ENCODE results near the gene SLC13A3.

Gene SLC13A3

GRCh38 chr20:46651091-46651962 lies at the start of gene SLC13A3:
TSS of gene SLC13A3 (minus strand) at chr20:46651459. CDS start at chr20:46651421, 38 bp downstream.
- H3K27ac ChIP-seq (ENCODE audit: low read length): no peak within 1 kb of the TSS
- peak within 1 kb of the TSS; percentile 55; the same call in 1 of the 2 replicates for H3K9ac ChIP-seq (ENCODE audit: low read depth, low read length)
- no peaks in the 10 kb centered on the region for H3K9me3 ChIP-seq (ENCODE audit: insufficient read depth, low read depth, low read length)
- H3K4me3 ChIP-seq (ENCODE audit: low read length): peak within 1 kb of the TSS; percentile 56
- no peaks in the 10 kb centered on the region for H3K36me3 ChIP-seq (ENCODE audit: insufficient read depth, low read depth, low read length)
- 0 out of 2 replicates have a peak, but pooled peaks cover 6% of the 10 kb centered on the region for H3K4me1 ChIP-seq (ENCODE audit: insufficient read depth, low read length)
- H3K27me3 ChIP-seq (ENCODE audit: insufficient read depth, low read length): peaks cover 49% of the 10 kb centered on the region

- H3K9me3 ChIP-seq (ENCODE audit: insufficient read depth, low read depth, low read length): peaks cover under 1% of the 10 kb centered on the region; the same call in 1 of the 2 replicates
- no peak overlapping the region; the same call in 1 of the 2 replicates for H3K9ac ChIP-seq (ENCODE audit: low read depth, low read length)
- no peaks in the 10 kb centered on the region for H3K27me3 ChIP-seq (ENCODE audit: insufficient read depth, low read length)
- H3K27ac ChIP-seq (ENCODE audit: low read length): no peak overlapping the region
- H3K4me1 ChIP-seq (ENCODE audit: insufficient read depth, low read length): peaks cover 12% of the 10 kb centered on the region; the same call in 1 of the 2 replicates
- H3K4me3 ChIP-seq (ENCODE audit: low read length): no peak overlapping the region
- H3K36me3 ChIP-seq (ENCODE audit: insufficient read depth, low read depth, low read length): no peaks in the 10 kb centered on the region
These were observed 49.8 kb upstream of the SLC13A3 start for GRCh38 chr20:46701057-46701456.

GRCh38 chr20:46700481-46700880 lies 49.2 kb upstream of the SLC13A3 start:
- Histone ChIP-seq H3K36me3 (ENCODE audit: insufficient read depth, low read depth, low read length) (no peaks in the 10 kb centered on the region), H3K4me3 (ENCODE audit: low read length) (no peak overlapping the region), H3K27ac (ENCODE audit: low read length) (no peak overlapping the region), H3K9me3 (ENCODE audit: insufficient read depth, low read depth, low read length) (no peaks in the 10 kb centered on the region), H3K27me3 (ENCODE audit: insufficient read depth, low read length) (no peaks in the 10 kb centered on the region), H3K4me1 (ENCODE audit: insufficient read depth, low read length) (peaks cover 12% of the 10 kb centered on the region; the same call in 1 of the 2 replicates), H3K9ac (ENCODE audit: low read depth, low read length) (no peak overlapping the region)

DNA sequence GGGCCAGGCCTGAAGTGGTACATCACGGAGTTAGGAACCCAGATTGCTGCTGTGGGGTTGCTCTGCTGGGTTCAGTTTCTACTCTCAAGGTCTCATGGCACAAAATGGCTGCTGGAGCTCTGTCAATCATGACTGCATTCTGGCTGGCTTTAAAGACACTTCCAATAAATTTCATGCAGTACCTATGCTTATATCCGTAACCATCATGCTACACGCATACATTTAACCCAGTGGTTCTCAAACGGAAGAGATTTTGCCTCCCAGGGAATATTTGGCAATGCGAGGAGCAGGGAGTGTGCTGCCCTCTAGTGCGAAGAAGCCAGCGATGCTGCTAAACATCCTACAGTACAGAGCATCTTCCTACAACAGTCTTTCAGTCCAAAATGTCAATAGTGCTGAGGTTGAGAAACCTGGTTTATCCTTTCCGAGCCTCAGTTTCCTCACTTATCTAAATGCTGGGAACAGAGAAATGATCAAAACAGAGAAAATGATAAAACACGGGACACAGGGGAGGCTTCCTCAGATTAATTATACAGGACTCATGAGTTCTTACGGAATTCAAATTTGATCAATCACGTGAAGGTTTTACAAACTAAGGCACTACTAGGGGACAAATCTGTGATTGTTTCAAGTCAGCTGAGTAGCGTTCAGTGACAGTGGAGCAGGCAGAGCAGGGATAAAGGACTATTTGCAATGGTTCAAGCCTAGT lies 48.5 kb upstream of the SLC13A3 start:
- H3K27ac ChIP-seq (ENCODE audit: low read length): no peak overlapping the region

GRCh38 chr20:46698788-46699187 lies 47.5 kb upstream of the SLC13A3 start:
- Histone ChIP-seq H3K9ac (ENCODE audit: low read depth, low read length) (no peak overlapping the region), H3K36me3 (ENCODE audit: insufficient read depth, low read depth, low read length) (no peaks in the 10 kb centered on the region), H3K4me1 (ENCODE audit: insufficient read depth, low read length) (peaks cover 12% of the 10 kb centered on the region; the same call in 1 of the 2 replicates), H3K4me3 (ENCODE audit: low read length) (no peak overlapping the region), H3K27ac (ENCODE audit: low read length) (no peak overlapping the region), H3K27me3 (ENCODE audit: insufficient read depth, low read length) (no peaks in the 10 kb centered on the region), H3K9me3 (ENCODE audit: insufficient read depth, low read depth, low read length) (no peaks in the 10 kb centered on the region)

More for the DNA sequence above, 48.5 kb upstream of the SLC13A3 start:
- H3K9me3 ChIP-seq (ENCODE audit: insufficient read depth, low read depth, low read length): no peaks in the 10 kb centered on the region
- no peaks in the 10 kb centered on the region for H3K27me3 ChIP-seq (ENCODE audit: insufficient read depth, low read length)
- H3K4me3 ChIP-seq (ENCODE audit: low read length): no peak overlapping the region
- H3K36me3 ChIP-seq (ENCODE audit: insufficient read depth, low read depth, low read length): no peaks in the 10 kb centered on the region
- H3K9ac ChIP-seq (ENCODE audit: low read depth, low read length): no peak overlapping the region
- peaks cover 12% of the 10 kb centered on the region; the same call in 1 of the 2 replicates for H3K4me1 ChIP-seq (ENCODE audit: insufficient read depth, low read length)

GRCh38 chr20:46696791-46697279 lies 45.6 kb upstream of the SLC13A3 start:
- no peaks in the 10 kb centered on the region for H3K27me3 ChIP-seq (ENCODE audit: insufficient read depth, low read length)
- H3K27ac ChIP-seq (ENCODE audit: low read length): no peak overlapping the region
- peaks cover 6% of the 10 kb centered on the region; the same call in 1 of the 2 replicates for H3K4me1 ChIP-seq (ENCODE audit: insufficient read depth, low read length)
- H3K9ac ChIP-seq (ENCODE audit: low read depth, low read length): no peak overlapping the region
- H3K36me3 ChIP-seq (ENCODE audit: insufficient read depth, low read depth, low read length): no peaks in the 10 kb centered on the region
- no peaks in the 10 kb centered on the region for H3K9me3 ChIP-seq (ENCODE audit: insufficient read depth, low read depth, low read length)
- H3K4me3 ChIP-seq (ENCODE audit: low read length): no peak overlapping the region

DNA sequence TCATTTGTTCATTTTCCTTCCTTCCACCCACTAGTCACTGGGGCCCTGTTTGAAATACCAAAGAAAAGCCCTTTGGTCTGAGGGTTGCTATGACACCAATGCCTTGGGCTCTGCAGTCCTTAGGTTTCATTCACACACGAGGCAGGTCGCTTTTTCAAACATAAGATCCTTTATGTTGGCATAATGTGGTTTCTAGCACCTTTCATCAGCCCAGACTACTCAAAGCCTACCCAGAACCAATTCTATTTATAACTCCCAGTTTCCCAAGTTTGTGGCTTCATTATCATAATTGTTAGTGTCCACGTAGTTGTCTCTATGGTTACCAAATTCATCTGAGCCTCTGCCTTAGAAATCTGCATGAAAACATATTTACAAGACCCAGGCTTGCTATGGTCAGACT lies 44.6 kb upstream of the SLC13A3 start:
- no peaks in the 10 kb centered on the region for H3K27me3 ChIP-seq (ENCODE audit: insufficient read depth, low read length)
- H3K9me3 ChIP-seq (ENCODE audit: insufficient read depth, low read depth, low read length): no peaks in the 10 kb centered on the region
- no peak overlapping the region for H3K9ac ChIP-seq (ENCODE audit: low read depth, low read length)
- no peak overlapping the region for H3K4me3 ChIP-seq (ENCODE audit: low read length)
- H3K27ac ChIP-seq (ENCODE audit: low read length): no peak overlapping the region
- no peaks in the 10 kb centered on the region for H3K36me3 ChIP-seq (ENCODE audit: insufficient read depth, low read depth, low read length)
- no peaks in the 10 kb centered on the region for H3K4me1 ChIP-seq (ENCODE audit: insufficient read depth, low read length)

- H3K9me3 ChIP-seq (ENCODE audit: insufficient read depth, low read depth, low read length): no peaks in the 10 kb centered on the region
- no peak overlapping the region for H3K4me3 ChIP-seq (ENCODE audit: low read length)
- no peak overlapping the region for H3K9ac ChIP-seq (ENCODE audit: low read depth, low read length)
- peaks cover 2% of the 10 kb centered on the region; the same call in 1 of the 2 replicates for H3K4me1 ChIP-seq (ENCODE audit: insufficient read depth, low read length)
- no peaks in the 10 kb centered on the region for H3K27me3 ChIP-seq (ENCODE audit: insufficient read depth, low read length)
- no peaks in the 10 kb centered on the region for H3K36me3 ChIP-seq (ENCODE audit: insufficient read depth, low read depth, low read length)
- H3K27ac ChIP-seq (ENCODE audit: low read length): no peak overlapping the region
These were observed 43.2 kb upstream of the SLC13A3 start for GRCh38 chr20:46694484-46694883.

DNA sequence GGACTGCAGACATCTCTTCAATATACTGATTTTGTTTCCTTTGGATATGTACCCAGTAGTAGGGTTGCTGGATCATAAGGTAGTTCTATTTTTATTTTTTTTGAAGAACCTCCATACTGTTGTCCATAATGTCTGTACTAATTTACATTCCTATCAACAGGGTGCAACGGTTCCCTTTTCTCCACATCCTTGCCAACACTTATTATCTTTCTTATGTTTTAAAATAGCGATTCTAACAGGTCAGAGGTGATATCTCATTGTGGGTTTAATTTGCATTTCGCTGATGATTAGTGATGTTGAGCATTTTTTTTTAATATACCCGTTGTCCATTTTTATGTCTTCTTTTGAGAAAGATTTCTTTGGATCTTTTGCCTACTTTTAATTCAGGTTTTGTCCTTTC lies 39.9 kb upstream of the SLC13A3 start:
- Histone ChIP-seq H3K27ac (ENCODE audit: low read length) (no peak overlapping the region), H3K9me3 (ENCODE audit: insufficient read depth, low read depth, low read length) (no peaks in the 10 kb centered on the region), H3K4me1 (ENCODE audit: insufficient read depth, low read length) (peaks cover 12% of the 10 kb centered on the region; the same call in 1 of the 2 replicates), H3K4me3 (ENCODE audit: low read length) (no peak overlapping the region), H3K36me3 (ENCODE audit: insufficient read depth, low read depth, low read length) (peaks cover 10% of the 10 kb centered on the region), H3K9ac (ENCODE audit: low read depth, low read length) (no peak overlapping the region), H3K27me3 (ENCODE audit: insufficient read depth, low read length) (no peaks in the 10 kb centered on the region)

DNA sequence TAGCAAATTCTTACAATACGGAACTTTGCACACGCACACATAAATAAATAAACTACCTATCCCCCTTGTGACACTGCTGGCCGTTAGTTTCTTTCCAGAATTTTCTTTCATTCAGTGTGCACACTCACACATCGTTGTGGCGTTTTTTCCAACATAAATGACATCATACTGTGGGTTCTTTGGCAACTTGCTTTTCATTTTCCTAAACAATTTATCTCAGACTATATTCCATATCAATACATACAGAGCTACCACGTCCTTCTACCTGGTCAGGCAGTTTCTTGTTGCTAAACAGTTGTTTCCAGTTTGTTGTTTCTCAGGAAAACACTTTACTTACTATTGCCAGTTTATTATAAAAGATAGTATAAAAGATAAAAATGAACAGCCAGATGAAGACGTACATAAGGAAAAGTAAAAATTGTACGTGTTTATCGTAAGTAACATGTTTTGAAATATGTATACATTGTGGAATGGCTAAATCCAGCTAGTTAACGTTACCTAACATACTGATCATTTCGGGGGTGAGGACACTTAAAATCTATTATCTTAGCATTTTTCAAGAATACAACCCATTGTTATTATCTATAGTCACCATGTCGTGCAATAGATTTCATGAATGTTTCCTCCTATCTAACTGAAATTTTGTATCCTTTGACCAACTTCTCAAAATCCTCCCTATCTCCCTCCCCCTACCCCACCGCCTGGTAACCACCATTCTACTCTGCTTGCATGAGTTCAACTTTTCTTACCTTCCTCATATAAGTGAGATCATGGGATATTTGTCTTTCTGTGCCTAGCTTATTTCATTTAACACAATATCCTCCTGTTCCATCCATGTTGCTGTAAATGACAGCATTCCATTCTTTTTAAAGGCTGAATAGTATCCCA lies 39.2 kb upstream of the SLC13A3 start:
- Histone ChIP-seq H3K9me3 (ENCODE audit: insufficient read depth, low read depth, low read length) (no peaks in the 10 kb centered on the region), H3K9ac (ENCODE audit: low read depth, low read length) (peak overlapping the region; percentile 76; the same call in 1 of the 2 replicates), H3K36me3 (ENCODE audit: insufficient read depth, low read depth, low read length) (peaks cover 17% of the 10 kb centered on the region), H3K27ac (ENCODE audit: low read length) (peak overlapping the region; percentile 28), H3K4me3 (ENCODE audit: low read length) (peak overlapping the region; percentile 64; the same call in 1 of the 2 replicates), H3K27me3 (ENCODE audit: insufficient read depth, low read length) (no peaks in the 10 kb centered on the region), H3K4me1 (ENCODE audit: insufficient read depth, low read length) (peaks cover 12% of the 10 kb centered on the region; the same call in 1 of the 2 replicates)

DNA sequence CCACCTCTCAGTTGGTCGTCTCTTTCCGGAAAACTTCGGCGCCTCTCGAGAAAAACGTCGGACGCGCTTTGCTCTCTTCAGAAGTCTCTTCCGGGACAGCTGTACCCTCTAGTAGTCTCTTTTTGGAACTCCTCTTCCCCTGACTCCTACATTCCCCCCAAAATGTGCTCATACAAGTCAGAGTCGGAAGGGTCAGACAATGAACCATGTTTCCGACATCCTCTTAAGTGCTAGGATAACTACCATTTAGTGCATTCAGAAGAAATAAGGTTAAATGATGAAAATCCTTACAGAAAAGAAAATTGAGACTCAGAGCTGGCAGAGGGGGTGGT lies 38.5 kb upstream of the SLC13A3 start:
- Histone ChIP-seq H3K4me3 (ENCODE audit: low read length) (peak overlapping the region; percentile 64), H3K36me3 (ENCODE audit: insufficient read depth, low read depth, low read length) (peaks cover 24% of the 10 kb centered on the region), H3K27ac (ENCODE audit: low read length) (peak overlapping the region; percentile 28), H3K27me3 (ENCODE audit: insufficient read depth, low read length) (no peaks in the 10 kb centered on the region), H3K9me3 (ENCODE audit: insufficient read depth, low read depth, low read length) (no peaks in the 10 kb centered on the region; the same call in 1 of the 2 replicates), H3K4me1 (ENCODE audit: insufficient read depth, low read length) (peaks cover 12% of the 10 kb centered on the region; the same call in 1 of the 2 replicates), H3K9ac (ENCODE audit: low read depth, low read length) (peak overlapping the region; percentile 76; the same call in 1 of the 2 replicates)
